HEK293T (cell line): ENCODE measurements around the gene DAPK1.

ENCODE experiments used
- ARNT ChIP-seq: fragments of 450-650 bp; IDR thresholded peaks from 2 replicates; pipeline ENCODE4 v1.6.1; 2017; ENCODE audit warnings: mild to moderate bottlenecking
- BHLHE40 ChIP-seq: fragments of 450-650 bp; IDR thresholded peaks from 2 replicates; pipeline ENCODE4 v1.6.1; 2016; ENCODE audit warnings: mild to moderate bottlenecking, moderate library complexity, borderline replicate concordance
- ELF4 ChIP-seq: fragments of 450-650 bp; IDR thresholded peaks from 2 replicates; pipeline ENCODE4 v1.6.1; 2017; ENCODE audit warnings: antibody characterized with exemption
- FOXM1 ChIP-seq: fragments of 450-650 bp; IDR thresholded peaks from 2 replicates; pipeline ENCODE4 v1.6.1; 2017; ENCODE audit warnings: mild to moderate bottlenecking, borderline replicate concordance
- HDGF ChIP-seq: fragments of 450-650 bp; IDR thresholded peaks from 2 replicates; pipeline ENCODE4 v1.6.1; 2017; ENCODE audit warnings: antibody characterized with exemption, borderline replicate concordance
- NFRKB ChIP-seq: fragments of 450-650 bp; IDR thresholded peaks from 2 replicates; pipeline ENCODE4 v1.6.1; 2016; ENCODE audit warnings: mild to moderate bottlenecking, moderate library complexity
- SP1 ChIP-seq: fragments of 450-650 bp; IDR thresholded peaks from 2 replicates; pipeline ENCODE4 v1.6.1; 2017
- SUZ12 ChIP-seq: fragments of 450-650 bp; IDR thresholded peaks from 2 replicates; pipeline ENCODE4 v1.6.1; 2016; ENCODE audit warnings: mild to moderate bottlenecking
- TARDBP ChIP-seq: fragments of 450-650 bp; IDR thresholded peaks from 2 replicates; pipeline ENCODE4 v1.6.1; 2016

GRCh38 chr9:87612536-87612935 lies 114.9 kb downstream of the DAPK1 start:
- no peak for TF ChIP-seq HDGF
- no peak for TF ChIP-seq ARNT
- no peak for TF ChIP-seq ELF4
- TF ChIP-seq FOXM1, result no peak
- no peak for TF ChIP-seq SUZ12
- no peak for TF ChIP-seq TARDBP
- TF ChIP-seq SP1, result no peak
- TF ChIP-seq NFRKB, result no peak
- TF ChIP-seq BHLHE40, result no peak
